ENCODE results near the gene CPLX3. TPM values are rescaled to one million over a fixed set of nuclear protein-coding genes. Genes with fewer than 3 reads are reported as not detected.
"Not testable (repeated sequence)": the region's sequence is repeated elsewhere in the genome, so short reads cannot be mapped to it uniquely, and the experiment has no call there.

Gene CPLX3
- total RNA-seq, 2 donors from 2014 or later: 0.20 TPM; not detected in 1

DNA sequence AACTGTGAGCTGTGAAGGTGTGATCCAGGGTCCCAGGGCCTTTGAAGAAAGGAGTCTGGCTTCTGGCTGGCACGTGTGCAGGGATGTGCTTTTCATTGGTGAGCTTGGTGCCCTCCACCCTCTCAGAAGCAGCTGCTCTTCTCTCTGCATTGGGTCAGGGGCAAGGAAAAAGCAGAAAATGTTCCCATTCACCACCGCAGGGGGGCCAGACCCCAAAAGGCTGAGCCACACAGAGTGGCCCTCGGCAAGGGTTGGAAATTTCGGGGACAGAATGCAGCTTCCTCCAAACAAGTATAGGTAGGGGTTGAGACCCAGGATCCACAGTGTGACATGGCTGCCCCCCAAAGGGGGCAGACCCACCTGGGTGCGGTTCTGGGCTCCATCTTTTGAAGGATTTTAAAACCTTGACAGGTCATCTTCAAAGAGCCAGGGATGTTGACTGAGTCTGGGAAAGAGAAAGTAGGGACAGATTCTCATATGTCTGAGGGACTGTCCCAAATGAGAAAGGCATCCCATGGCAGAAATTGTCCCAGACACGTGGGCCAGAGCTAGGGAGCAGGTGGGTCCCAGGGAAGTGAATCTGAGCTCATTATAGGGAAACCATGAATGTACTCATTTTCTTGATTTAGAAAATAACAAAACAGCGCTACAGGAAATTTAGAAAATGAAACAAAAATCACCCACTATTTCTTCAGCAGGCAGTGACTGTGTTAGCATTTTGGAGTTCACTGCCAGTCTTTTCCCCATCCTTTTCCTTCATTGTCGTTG is 41.8 kb upstream of the CPLX3 start:
- peaks cover 75% of the 10 kb centered on the region for H3K4me1 Mint-ChIP-seq

GRCh38 chr15:74785194-74786032 is 41.0 kb upstream of the CPLX3 start:
- peak overlapping the region; percentile 95 for H3K4me3 Mint-ChIP-seq
- no peaks in the 10 kb centered on the region for H3K27me3 Mint-ChIP-seq
- DNase-seq (no peak), ATAC-seq (no peak)
- peaks cover 7% of the 10 kb centered on the region for H3K36me3 Mint-ChIP-seq (ENCODE audit: low read depth)
- peak overlapping the region; percentile 98 for H3K27ac Mint-ChIP-seq
- H3K4me1 Mint-ChIP-seq: peaks cover 68% of the 10 kb centered on the region
- no peaks in the 10 kb centered on the region for H3K9me3 ChIP-seq (ENCODE audit: control insufficient read depth, low read length, poor library complexity, severe bottlenecking)

More for the DNA sequence above, 41.8 kb upstream of the CPLX3 start:
- Mint-ChIP-seq H3K4me3 (peak overlapping the region; percentile 95), H3K27ac (peak overlapping the region; percentile 98), H3K36me3 (ENCODE audit: low read depth) (peaks cover 7% of the 10 kb centered on the region), H3K27me3 (no peaks in the 10 kb centered on the region)
- ATAC-seq (no peak), DNase-seq (no peak)
- no peaks in the 10 kb centered on the region for H3K9me3 ChIP-seq (ENCODE audit: control insufficient read depth, low read length, poor library complexity, severe bottlenecking)

DNA sequence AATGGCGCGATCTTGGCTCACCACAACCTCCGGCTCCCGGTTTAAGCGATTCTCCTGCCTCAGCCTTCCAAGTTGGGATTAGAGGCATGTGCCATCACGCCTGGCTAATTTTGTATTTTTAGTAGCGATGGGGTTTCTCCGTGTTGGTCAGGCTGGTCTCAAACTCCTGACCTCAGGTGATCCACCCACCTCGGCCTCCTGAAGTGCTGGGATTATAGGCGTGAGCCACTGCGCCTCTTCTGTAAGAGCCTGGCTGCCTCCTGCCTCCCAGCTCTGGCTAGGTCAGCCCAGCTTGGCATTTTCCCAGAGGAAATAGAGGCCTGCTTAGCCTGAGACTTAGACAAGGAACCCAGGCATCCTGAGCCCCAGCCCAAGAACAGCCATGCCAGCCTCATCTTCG is 40.3 kb upstream of the CPLX3 start:
- peak overlapping the region; percentile 95 for H3K4me3 Mint-ChIP-seq
- H3K36me3 Mint-ChIP-seq (ENCODE audit: low read depth): not testable (repeated sequence)

GRCh38 chr15:74786551-74787165 is 39.8 kb upstream of the CPLX3 start:
- no peaks in the 10 kb centered on the region for H3K27me3 Mint-ChIP-seq
- H3K4me3 Mint-ChIP-seq: peak overlapping the region; percentile 95
- DNase-seq: no peak
- H3K4me1 Mint-ChIP-seq: peaks cover 65% of the 10 kb centered on the region
- no peaks in the 10 kb centered on the region for H3K9me3 ChIP-seq (ENCODE audit: control insufficient read depth, low read length, poor library complexity, severe bottlenecking)
- ATAC-seq: no peak
- peak overlapping the region; percentile 98 for H3K27ac Mint-ChIP-seq
- H3K36me3 Mint-ChIP-seq (ENCODE audit: low read depth): peaks cover 7% of the 10 kb centered on the region

More for the DNA sequence above, 40.3 kb upstream of the CPLX3 start:
- H3K27ac Mint-ChIP-seq: peak overlapping the region; percentile 98
- not testable (repeated sequence) for H3K27me3 Mint-ChIP-seq; ATAC-seq; DNase-seq; H3K9me3 ChIP-seq (ENCODE audit: control insufficient read depth, low read length, poor library complexity, severe bottlenecking)
- peaks cover 65% of the 10 kb centered on the region for H3K4me1 Mint-ChIP-seq

DNA sequence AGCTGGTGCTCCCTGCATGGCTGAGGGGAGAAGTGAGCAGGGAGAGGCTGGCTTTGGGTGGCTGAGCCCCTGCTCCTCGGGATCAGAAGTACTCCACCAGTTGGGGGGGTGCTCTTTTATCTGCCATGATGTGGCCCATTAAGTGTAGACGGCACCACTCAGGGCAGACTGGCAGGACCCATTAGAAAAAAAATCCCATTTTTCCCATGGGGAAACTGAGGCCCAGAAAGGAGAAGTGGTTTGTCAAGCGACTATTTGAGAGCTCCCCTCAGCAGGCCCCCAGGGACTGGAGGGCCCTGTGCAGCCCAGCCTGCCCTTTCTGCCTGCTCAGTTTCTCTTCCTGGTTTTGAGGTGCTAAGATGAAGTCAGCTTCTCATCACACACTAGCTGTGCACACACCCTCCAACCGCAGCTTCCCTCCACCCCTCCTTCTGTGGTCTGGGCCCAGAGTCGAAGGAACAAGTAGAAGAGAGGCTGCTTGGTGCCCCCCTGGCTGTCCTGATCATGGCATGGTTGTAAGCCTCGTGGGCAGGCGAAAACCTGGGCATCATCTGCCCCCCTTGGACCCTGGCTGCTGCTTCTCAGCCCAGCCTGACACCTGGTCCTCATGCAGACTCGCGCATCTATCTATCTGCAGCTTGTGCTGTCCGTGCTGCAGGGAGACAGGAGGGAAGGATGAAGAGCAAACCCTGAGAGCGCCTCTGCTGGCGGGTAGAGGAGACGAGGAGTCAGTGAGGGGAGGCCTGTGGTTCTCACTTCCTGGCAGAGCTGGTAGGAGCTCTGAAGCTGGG is 39.0 kb upstream of the CPLX3 start:
- H3K9me3 ChIP-seq (ENCODE audit: control insufficient read depth, low read length, poor library complexity, severe bottlenecking): no peaks in the 10 kb centered on the region

DNA sequence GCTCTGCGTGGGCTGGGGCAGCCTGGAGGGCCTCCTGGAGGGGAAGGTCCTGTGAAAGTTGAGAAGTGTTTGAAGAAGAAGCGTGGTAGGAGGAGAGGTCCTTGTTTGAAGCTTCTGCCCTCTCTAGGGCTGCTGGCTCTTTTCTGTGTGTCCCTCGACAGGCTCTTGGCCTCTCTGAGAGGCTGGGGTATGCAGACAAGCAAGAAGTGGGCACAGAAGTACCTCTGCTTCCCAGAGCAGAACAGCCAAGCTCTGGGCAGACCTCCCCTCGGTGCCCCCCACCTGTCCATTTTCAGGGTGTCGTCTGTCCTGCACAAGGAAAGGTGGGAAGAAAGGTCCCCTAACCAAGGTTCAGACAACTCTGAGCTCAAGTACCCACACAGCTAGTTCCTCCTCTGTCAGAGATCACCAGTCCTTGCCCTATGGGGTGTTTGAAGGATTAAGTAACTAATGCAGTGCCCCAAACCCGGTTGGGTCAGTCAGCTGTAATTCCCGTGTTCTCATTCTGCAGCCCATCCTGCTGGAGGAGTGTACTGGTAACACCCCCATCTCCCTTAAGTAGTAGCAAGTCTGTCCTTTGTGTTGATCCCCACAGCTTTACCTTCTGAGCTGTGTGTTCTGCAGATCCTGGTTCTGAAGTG is 38.3 kb upstream of the CPLX3 start:
- ATAC-seq: no peak
- no peak for DNase-seq
- Mint-ChIP-seq H3K4me3 (peak overlapping the region; percentile 95), H3K27ac (peak overlapping the region; percentile 98), H3K36me3 (ENCODE audit: low read depth) (peaks cover 4% of the 10 kb centered on the region), H3K4me1 (peaks cover 71% of the 10 kb centered on the region), H3K27me3 (no peaks in the 10 kb centered on the region)
- no peaks in the 10 kb centered on the region for H3K9me3 ChIP-seq (ENCODE audit: control insufficient read depth, low read length, poor library complexity, severe bottlenecking)

More for the DNA sequence above, 39.0 kb upstream of the CPLX3 start:
- Mint-ChIP-seq H3K27me3 (no peaks in the 10 kb centered on the region), H3K36me3 (ENCODE audit: low read depth) (peaks cover 7% of the 10 kb centered on the region), H3K4me1 (peaks cover 73% of the 10 kb centered on the region), H3K27ac (peak overlapping the region; percentile 98), H3K4me3 (peak overlapping the region; percentile 95)
- DNase-seq: peak; percentile 70 to 85 (median 75)
- ATAC-seq: peak; percentile 80

- ATAC-seq (peak; percentile 3), DNase-seq (peak in 2 of 3 donors; percentile 47 to 57)
- Mint-ChIP-seq H3K4me3 (peak overlapping the region; percentile 95), H3K27me3 (no peaks in the 10 kb centered on the region), H3K4me1 (peaks cover 71% of the 10 kb centered on the region), H3K27ac (peak overlapping the region; percentile 98), H3K36me3 (ENCODE audit: low read depth) (peaks cover 4% of the 10 kb centered on the region)
- no peaks in the 10 kb centered on the region for H3K9me3 ChIP-seq (ENCODE audit: control insufficient read depth, low read length, poor library complexity, severe bottlenecking)
Observed at GRCh38 chr15:74788683-74789151, 37.7 kb upstream of the CPLX3 start.

GRCh38 chr15:74789171-74789631 is 37.2 kb upstream of the CPLX3 start:
- H3K9me3 ChIP-seq (ENCODE audit: control insufficient read depth, low read length, poor library complexity, severe bottlenecking): no peaks in the 10 kb centered on the region
- Mint-ChIP-seq H3K4me3 (peak overlapping the region; percentile 95), H3K27ac (peak overlapping the region; percentile 98), H3K27me3 (no peaks in the 10 kb centered on the region), H3K36me3 (ENCODE audit: low read depth) (peaks cover 4% of the 10 kb centered on the region), H3K4me1 (peaks cover 67% of the 10 kb centered on the region)
- ATAC-seq (no peak), DNase-seq (no peak)

- ATAC-seq (no peak), DNase-seq (no peak)
- peaks cover 4% of the 10 kb centered on the region for H3K36me3 Mint-ChIP-seq (ENCODE audit: low read depth)
- H3K27me3 Mint-ChIP-seq: no peaks in the 10 kb centered on the region
- H3K9me3 ChIP-seq (ENCODE audit: control insufficient read depth, low read length, poor library complexity, severe bottlenecking): no peaks in the 10 kb centered on the region
- H3K4me3 Mint-ChIP-seq: peak overlapping the region; percentile 95
- H3K4me1 Mint-ChIP-seq: peaks cover 66% of the 10 kb centered on the region
- peak overlapping the region; percentile 98 for H3K27ac Mint-ChIP-seq
Observed at GRCh38 chr15:74789741-74790079, 36.7 kb upstream of the CPLX3 start.

- Mint-ChIP-seq H3K27me3 (no peaks in the 10 kb centered on the region), H3K4me1 (peaks cover 64% of the 10 kb centered on the region), H3K27ac (peak overlapping the region; percentile 98), H3K36me3 (ENCODE audit: low read depth) (peaks cover 2% of the 10 kb centered on the region), H3K4me3 (peak overlapping the region; percentile 95)
- ATAC-seq (no peak), DNase-seq (no peak)
- no peaks in the 10 kb centered on the region for H3K9me3 ChIP-seq (ENCODE audit: control insufficient read depth, low read length, poor library complexity, severe bottlenecking)
Observed at GRCh38 chr15:74790080-74790916, 36.1 kb upstream of the CPLX3 start.

GRCh38 chr15:74791007-74791406 is 35.4 kb upstream of the CPLX3 start:
- Mint-ChIP-seq H3K27me3 (no peaks in the 10 kb centered on the region), H3K4me1 (peaks cover 65% of the 10 kb centered on the region), H3K27ac (peak overlapping the region; percentile 98), H3K36me3 (ENCODE audit: low read depth) (peaks cover 2% of the 10 kb centered on the region), H3K4me3 (peak overlapping the region; percentile 95)
- ATAC-seq (no peak), DNase-seq (no peak)
- H3K9me3 ChIP-seq (ENCODE audit: control insufficient read depth, low read length, poor library complexity, severe bottlenecking): no peaks in the 10 kb centered on the region
